Right lobe of liver (tissue), 6 donors: ENCODE data around the gene VSTM4. TPM values are rescaled to one million over a fixed set of nuclear protein-coding genes. Genes with fewer than 3 reads are reported as not detected.

ENCODE experiments used
- ATAC-seq, 4 donors: fragments of 200-7000 bp; cut with Tn5 transposase; one replicate each; pipeline ENCODE4 v1.9.1; 2020; ENCODE audit warnings: mild to moderate bottlenecking in 4 of 4, moderate library complexity in 4 of 4
- DNase-seq, 3 donors: peaks; one replicate each; pipeline ENCODE4 v3.0.0-alpha.2; 2020
- H3K27ac ChIP-seq, 3 donors: fragments of 200-600 bp; one replicate each; pipeline ENCODE4 v1.8.0; 2022
- H3K27me3 ChIP-seq, 2 donors: fragments of 200-600 bp; one replicate each; pipeline ENCODE4 v1.8.0; 2022
- H3K36me3 ChIP-seq, 4 donors: fragments of 200-600 bp; sonication (generic) in 1 of 4; one replicate each; pipeline versions ENCODE4 v1.5.1 to v1.8.0; 2017 to 2022; ENCODE audit warnings: control low read depth in 1 of 4
- H3K4me1 ChIP-seq, 4 donors: fragments of 200-600 bp; sonication (generic) in 1 of 4; one replicate each; pipeline versions ENCODE4 v1.5.1 to v1.8.0; 2017 to 2022; ENCODE audit warnings: control low read depth in 1 of 4
- H3K4me3 ChIP-seq, 3 donors: fragments of 200-600 bp; one replicate each; pipeline ENCODE4 v1.8.0; 2022
- H3K9me3 ChIP-seq, 4 donors: fragments of 200-600 bp; sonication (generic) in 1 of 4; one replicate each; pipeline versions ENCODE4 v1.5.1 to v1.8.0; 2017 to 2022; ENCODE audit warnings: control low read depth in 1 of 4
- CTCF ChIP-seq, 4 donors: fragments of 200-600 bp in 3 of 4; fragments of 450-650 bp in 1 of 4; IDR thresholded peaks; one replicate each; pipeline versions ENCODE4 v1.5.1 to v1.8.0; 2016 to 2022; ENCODE audit warnings: antibody characterized with exemption in 4 of 4, mild to moderate bottlenecking in 2 of 4
- POLR2A ChIP-seq: fragments of 450-650 bp; IDR thresholded peaks from one replicate; pipeline ENCODE4 v1.6.1; 2017; ENCODE audit warnings: antibody characterized with exemption, mild to moderate bottlenecking
- WGBS: methylation state at CpG from one replicate; pipeline ENCODE4 v1.1.6; 2018; ENCODE audit warnings: low coverage, low lambda C conversion rate; ENCODE audit not compliant: insufficient coverage; ENCODE audit errors: missing lambda C conversion rate; 5-methylcytosine and 5-hydroxymethylcytosine counted together
- intact Hi-C, 2 donors: fragments of 100-400 bp; cut with DNase I; formaldehyde crosslinking; loops; one replicate each; pipeline versions ENCODE4 v1.11.2 to v1.14.1; 2022
- total RNA-seq, 6 experiments: library from RNA; depleted of rRNA in 2 of 6; stranded (reverse); fragments of >200 nt in 2 of 6; fragmentation: NEBNext Ultra II Directional in 3 of 6; extraction: Animal tissue kit (Norgen Biotek cat#: 25700) in 3 of 6; gene quantifications; one replicate each; pipeline versions ENCODE4 v1.1.0 to v1.2.4, GENCODE V29; 2016 to 2023
- donor health status: DM: no; HTN: yes; CAD: no.
- donor health status: DM: no; HTN: no; CAD: no.
- donor health status: DM: no; HTN: no; CAD: no.
- donor health status: DM: no; HTN: yes; CAD: no.
- donor health status: DM: no; HTN: yes; CAD: no.

The VSTM4 gene
- total RNA-seq, 6 experiments from 2014 or later: 2.1 to 6.6 (median 3.1) TPM

GRCh38 chr10:49076741-49077521, 38.4 kb downstream of the VSTM4 start:
- no peak for TF ChIP-seq CTCF (IDR thresholded peaks at IDR 0.05)
- no peak for TF ChIP-seq POLR2A
- Histone ChIP-seq H3K27me3 (no peaks in the 10 kb centered on the region), H3K36me3 (no peaks in the 10 kb centered on the region), H3K4me1 (peaks cover 0 to 51% (median 13%) of the 10 kb centered on the region in 4 donors), H3K27ac (peak overlapping the region in 1 of 3 donors; percentile 38), H3K9me3 (no peaks in the 10 kb centered on the region), H3K4me3 (no peak overlapping the region)
- ATAC-seq (peak; percentile 45 to 70 (median 50)), DNase-seq (no peak)
- WGBS: 35% methylated on average over 12 of the region's 13 CpGs
- intact Hi-C loops: no loop called here

- DNase-seq: no peak
- no peak overlapping the region for H3K27ac ChIP-seq
- ATAC-seq: no peak
- WGBS: 76% methylated on average over 6 of the region's 7 CpGs
- no peaks in the 10 kb centered on the region for H3K27me3 ChIP-seq
- no peaks in the 10 kb centered on the region for H3K36me3 ChIP-seq
- no peaks in the 10 kb centered on the region for H3K9me3 ChIP-seq
- no peak for TF ChIP-seq CTCF (IDR thresholded peaks at IDR 0.05)
- TF ChIP-seq POLR2A: no peak
- intact Hi-C loops: no loop called here
- H3K4me1 ChIP-seq: peaks cover 0 to 51% (median 10%) of the 10 kb centered on the region in 4 donors
- H3K4me3 ChIP-seq: no peak overlapping the region
Observed at GRCh38 chr10:49076319-49076718, 39.0 kb downstream of the VSTM4 start.

- no peak for ATAC-seq
- DNase-seq: no peak
- Histone ChIP-seq H3K4me3 (no peak overlapping the region), H3K9me3 (no peaks in the 10 kb centered on the region), H3K36me3 (no peaks in the 10 kb centered on the region), H3K27ac (no peak overlapping the region), H3K27me3 (no peaks in the 10 kb centered on the region), H3K4me1 (peaks cover 0 to 51% (median 8%) of the 10 kb centered on the region in 4 donors)
- TF ChIP-seq POLR2A (no peak), CTCF (IDR thresholded peaks at IDR 0.05) (no peak)
- WGBS: 83% methylated on average over 1 of the region's 2 CpGs
- intact Hi-C loops: no loop called here
Observed at GRCh38 chr10:49075743-49076142, 39.6 kb downstream of the VSTM4 start.

GRCh38 chr10:49074836-49075682, 40.3 kb downstream of the VSTM4 start:
- 100% methylated on average over 1 of the region's 5 CpGs for WGBS
- DNase-seq: no peak

More at GRCh38 chr10:49074836-49075682, 40.3 kb downstream of the VSTM4 start:
- TF ChIP-seq POLR2A (no peak), CTCF (IDR thresholded peaks at IDR 0.05) (no peak)
- no peaks in the 10 kb centered on the region for H3K9me3 ChIP-seq
- no peak for ATAC-seq
- peaks cover 0 to 44% (median 5%) of the 10 kb centered on the region in 4 donors for H3K4me1 ChIP-seq
- no peak overlapping the region for H3K27ac ChIP-seq
- H3K4me3 ChIP-seq: no peak overlapping the region
- no peaks in the 10 kb centered on the region for H3K36me3 ChIP-seq
- H3K27me3 ChIP-seq: no peaks in the 10 kb centered on the region
- intact Hi-C loops: no loop called here
